K562 (cell line): ENCODE data around the gene EEPD1. TPM values are rescaled to one million over a fixed set of nuclear protein-coding genes. Genes with fewer than 3 reads are reported as not detected.

Experiments
- ATAC-seq: fragments of 200-7000 bp; cut with Tn5 transposase; 3 replicates; pipeline ENCODE4 v1.9.1; 2020; ENCODE audit warnings: moderate library complexity
- BruUV-seq: library from RNA; stranded (reverse); fragments of 400-500 nt; replicated peaks from 2 replicates; lab custom pipeline; 2021; lab: Mats Ljungman, UMichigan
- CTCF ChIA-PET: fragments of 300-600 bp; formaldehyde crosslinking; extraction: SDS; loops from one replicate; lab custom pipeline; 2021; ENCODE audit warnings: low intra/inter-chr PET ratio; lab: Yijun Ruan, JAX
- POLR2A ChIA-PET: fragments of 300-600, 350-650 bp; sonication (Branson Sonifier 250); formaldehyde crosslinking; extraction: SDS; loops from one replicate; lab custom pipeline; 2021; ENCODE audit warnings: antibody characterized with exemption, inconsistent platforms; lab: Yijun Ruan, JAX
- DNase-seq, 4 experiments: peaks; one replicate each; pipeline versions ENCODE4 v3.0.0 to v3.0.0-alpha.2; 2011 to 2018; ENCODE audit warnings: low spot score in 3 of 4, mixed read lengths in 3 of 4; ENCODE audit errors: extremely low read depth in 1 of 4
- FAIRE-seq: peaks from 2 replicates; lab custom pipeline; 2011; peaks lifted over from hg19 to GRCh38; lab: Jason Lieb, UNC
- H2AFZ ChIP-seq: 2 replicates; pipeline ENCODE4 v1.6.0; 2011; ENCODE audit warnings: low read depth, low read length, control low read depth, inconsistent platforms
- H3K27ac ChIP-seq: fragments of 200-600 bp; 3 replicates; pipeline ENCODE4 v1.8.0; 2011; ENCODE audit warnings: low read depth, mild to moderate bottlenecking, control low read depth, inconsistent platforms, low read length, moderate library complexity, mixed read lengths; ENCODE audit errors: extremely low read depth
- H3K27me3 ChIP-seq, 2 experiments: fragments of 300-600 bp in 1 of 2; 2 replicates in 1 of 2; 3 replicates in 1 of 2; pipeline versions ENCODE4 v1.6.0 to v1.8.0; 2011; ENCODE audit warnings: inconsistent platforms in 2 of 2, low read length in 2 of 2, mild to moderate bottlenecking in 1 of 2, mixed read lengths in 1 of 2, moderate library complexity in 1 of 2; ENCODE audit not compliant: control insufficient read depth in 2 of 2, insufficient read depth in 2 of 2
- H3K36me3 ChIP-seq: fragments of 300-600 bp; 3 replicates; pipeline ENCODE4 v1.8.0; 2011; ENCODE audit warnings: mild to moderate bottlenecking, low read length, inconsistent platforms; ENCODE audit not compliant: control insufficient read depth, insufficient read depth
- H3K4me1 ChIP-seq, 2 experiments: fragments of 200-600 bp in 1 of 2; replicated peaks in 1 of 2; 2 replicates in 1 of 2; 3 replicates in 1 of 2; pipeline versions ENCODE4 v1.5.1 to v1.8.0; 2011; ENCODE audit warnings: inconsistent platforms in 2 of 2, low read length in 2 of 2, mild to moderate bottlenecking in 1 of 2, mixed read lengths in 1 of 2, moderate library complexity in 1 of 2; ENCODE audit not compliant: control insufficient read depth in 2 of 2, insufficient read depth in 2 of 2
- H3K4me2 ChIP-seq: 2 replicates; pipeline ENCODE4 v1.6.1; 2011; ENCODE audit warnings: low read length, control low read depth, inconsistent platforms, mixed read lengths; ENCODE audit not compliant: insufficient read depth
- H3K4me3 ChIP-seq: fragments of 200-600 bp; sonication (generic), shearing (Covaris generic); 2 replicates; pipeline ENCODE4 v1.5.1; 2016; ENCODE audit warnings: control low read depth, inconsistent platforms
- H3K79me2 ChIP-seq: fragments of 200-600 bp; 3 replicates; pipeline ENCODE4 v1.8.0; 2011; ENCODE audit warnings: low read length, inconsistent platforms; ENCODE audit not compliant: control insufficient read depth, insufficient read depth
- H3K9ac ChIP-seq, 2 experiments: 2 replicates each; pipeline versions ENCODE4 v1.6.0 to v1.6.1; 2011; ENCODE audit warnings: low read depth in 2 of 2, low read length in 2 of 2, control low read depth in 1 of 2, inconsistent platforms in 1 of 2, mild to moderate bottlenecking in 1 of 2, mixed read lengths in 1 of 2; ENCODE audit not compliant: insufficient read depth in 1 of 2
- H3K9me1 ChIP-seq: one replicate; pipeline ENCODE4 v1.6.0; 2011; ENCODE audit warnings: inconsistent platforms, mild to moderate bottlenecking, low read length, moderate library complexity; ENCODE audit not compliant: control insufficient read depth, insufficient read depth
- H3K9me3 ChIP-seq: replicated peaks from 2 replicates; pipeline ENCODE4 v1.5.1; 2011; ENCODE audit warnings: low read depth, low read length, inconsistent platforms; ENCODE audit not compliant: control insufficient read depth, insufficient read depth
- H4K20me1 ChIP-seq: replicated peaks from 2 replicates; pipeline ENCODE4 v1.6.1; 2011; ENCODE audit warnings: low read length, inconsistent platforms, mixed read lengths; ENCODE audit not compliant: control insufficient read depth, insufficient read depth
- SMAD1 ChIP-seq: fragments of 150-350 bp; IDR thresholded peaks from 2 replicates; pipeline ENCODE4 v1.6.1; 2014; ENCODE audit warnings: low read length, low read depth; ENCODE audit not compliant: partially characterized antibody
- ZNF217 ChIP-seq: sonication (generic); formaldehyde crosslinking; IDR thresholded peaks from 2 replicates; pipeline ENCODE4 v1.8.0; 2022; ENCODE audit warnings: mild to moderate bottlenecking, missing genetic modification reagents
- ZNF551 ChIP-seq: fragments of 250-450 bp; sonication (Bioruptor Pico); IDR thresholded peaks from 2 replicates; pipeline ENCODE4 v1.5.0; 2021; ENCODE audit warnings: mild to moderate bottlenecking, moderate library complexity
- ZZZ3 ChIP-seq: fragments of 450-650 bp; IDR thresholded peaks from 2 replicates; pipeline ENCODE4 v1.6.1; 2016; ENCODE audit warnings: antibody characterized with exemption, mild to moderate bottlenecking, moderate library complexity
- WGBS: fragments of 100-300 bp; shearing (Covaris generic); methylation state at CpG from one replicate; pipeline ENCODE4 v1.1.6; 2016; ENCODE audit warnings: low coverage, mixed read lengths; ENCODE audit not compliant: insufficient coverage; ENCODE audit errors: missing lambda C conversion rate; 5-methylcytosine and 5-hydroxymethylcytosine counted together
- in situ Hi-C: fragments of 300-500 bp; cut with MboI; formaldehyde crosslinking; loops from 4 replicates; pipeline ENCODE4 v1.15.0; 2018; ENCODE audit warnings: inconsistent platforms, mixed read lengths
- intact Hi-C: fragments of 100-400 bp; cut with micrococcal nuclease; formaldehyde crosslinking; loops from 2 replicates; pipeline ENCODE4 v1.14.2; 2022
- polyA plus RNA-seq, 8 experiments: library from polyadenylated mRNA; depleted of rRNA in 4 of 8; stranded (reverse) in 5 of 8; unstranded in 3 of 8; fragments of >200 nt; fragmentation: Nextera tagmentation in 2 of 8; fragmentation: Illumina TruSeq in 1 of 8; extraction: Ambion mirVana in 2 of 8; extraction: Trizol in 1 of 8; gene quantifications; 2 replicates each; pipeline versions ENCODE4 v1.2.1 to v1.2.3, GENCODE V29; 2011 to 2014; ENCODE audit warnings: inconsistent platforms in 1 of 8, missing spikeins in 1 of 8
- total RNA-seq, 7 experiments: library from RNA; depleted of rRNA in 6 of 7; stranded (reverse); fragments of >200 nt in 6 of 7; fragmentation: Illumina TruSeq in 2 of 7; extraction: Trizol in 2 of 7; gene quantifications; 2 replicates each; pipeline versions ENCODE4 v1.2.1 to v1.2.3, GENCODE V29; 2011 to 2021; ENCODE audit warnings: low replicate concordance in 1 of 7
- TF ChIP-seq, protein P1 (sequence below), 2 experiments: fragments of 150-350 bp in 1 of 2; IDR thresholded peaks; 2 replicates each; pipeline ENCODE4 v1.6.1; 2012 to 2016; ENCODE audit warnings: low read depth in 2 of 2, low read length in 2 of 2, mild to moderate bottlenecking in 1 of 2, moderate library complexity in 1 of 2
- TF ChIP-seq, protein P2 (sequence below): sonication (generic); formaldehyde crosslinking; IDR thresholded peaks from 2 replicates; pipeline ENCODE4 v1.8.1; 2022; ENCODE audit warnings: missing genetic modification reagents

The EEPD1 gene
- total and polyA plus RNA-seq, 9 of the 15 experiments (the other 6 are each of a cell fraction or from before 2014, with no cell fraction given): 0.01 to 1.5 (median 0.74) TPM; not detected in 1

- H3K9ac ChIP-seq: no peak overlapping the region
- 4% methylated on average over 4 of the region's 4 CpGs for WGBS
- in situ Hi-C loops (no loop called here), intact Hi-C loops (no loop called here)
- POLR2A ChIA-PET: interaction anchor here (0.6 to 1.3 kb wide), 2 partner anchors 9 to 214 kb away, joined by 3 to 4 read pairs; no protein-coding TSS in a partner anchor
- no TSS peak for BruUV-seq
- H3K4me2 ChIP-seq: no peak overlapping the region
- DNase-seq: no peak
- no peaks in the 10 kb centered on the region for H3K36me3 ChIP-seq
- peaks cover 5 to 28% of the 10 kb centered on the region in 2 experiments; a peak in 4 of 5 replicates for H3K27me3 ChIP-seq
- H3K4me1 ChIP-seq: no peaks in the 10 kb centered on the region
- H4K20me1 ChIP-seq: no peaks in the 10 kb centered on the region
- no peak overlapping the region for H2AFZ ChIP-seq
- no peak for FAIRE-seq
- no peaks in the 10 kb centered on the region for H3K9me3 ChIP-seq
- no peak overlapping the region for H3K4me3 ChIP-seq
- H3K79me2 ChIP-seq: no peaks in the 10 kb centered on the region
- no peaks in the 10 kb centered on the region for H3K9me1 ChIP-seq
- H3K27ac ChIP-seq: no peak overlapping the region
- no peak for ATAC-seq
- CTCF ChIA-PET: no interaction called here
- TF ChIP-seq, protein P1, sequence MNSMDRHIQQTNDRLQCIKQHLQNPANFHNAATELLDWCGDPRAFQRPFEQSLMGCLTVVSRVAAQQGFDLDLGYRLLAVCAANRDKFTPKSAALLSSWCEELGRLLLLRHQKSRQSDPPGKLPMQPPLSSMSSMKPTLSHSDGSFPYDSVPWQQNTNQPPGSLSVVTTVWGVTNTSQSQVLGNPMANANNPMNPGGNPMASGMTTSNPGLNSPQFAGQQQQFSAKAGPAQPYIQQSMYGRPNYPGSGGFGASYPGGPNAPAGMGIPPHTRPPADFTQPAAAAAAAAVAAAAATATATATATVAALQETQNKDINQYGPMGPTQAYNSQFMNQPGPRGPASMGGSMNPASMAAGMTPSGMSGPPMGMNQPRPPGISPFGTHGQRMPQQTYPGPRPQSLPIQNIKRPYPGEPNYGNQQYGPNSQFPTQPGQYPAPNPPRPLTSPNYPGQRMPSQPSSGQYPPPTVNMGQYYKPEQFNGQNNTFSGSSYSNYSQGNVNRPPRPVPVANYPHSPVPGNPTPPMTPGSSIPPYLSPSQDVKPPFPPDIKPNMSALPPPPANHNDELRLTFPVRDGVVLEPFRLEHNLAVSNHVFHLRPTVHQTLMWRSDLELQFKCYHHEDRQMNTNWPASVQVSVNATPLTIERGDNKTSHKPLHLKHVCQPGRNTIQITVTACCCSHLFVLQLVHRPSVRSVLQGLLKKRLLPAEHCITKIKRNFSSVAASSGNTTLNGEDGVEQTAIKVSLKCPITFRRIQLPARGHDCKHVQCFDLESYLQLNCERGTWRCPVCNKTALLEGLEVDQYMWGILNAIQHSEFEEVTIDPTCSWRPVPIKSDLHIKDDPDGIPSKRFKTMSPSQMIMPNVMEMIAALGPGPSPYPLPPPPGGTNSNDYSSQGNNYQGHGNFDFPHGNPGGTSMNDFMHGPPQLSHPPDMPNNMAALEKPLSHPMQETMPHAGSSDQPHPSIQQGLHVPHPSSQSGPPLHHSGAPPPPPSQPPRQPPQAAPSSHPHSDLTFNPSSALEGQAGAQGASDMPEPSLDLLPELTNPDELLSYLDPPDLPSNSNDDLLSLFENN (IDR thresholded peaks at IDR 0.05; ENCODE audit: low read depth in 2 of 2, low read length in 2 of 2): no peak
- TF ChIP-seq ZNF217 (no peak), ZZZ3 (no peak), SMAD1 (no peak), ZNF551 (CRISPR knock-in tag) (no peak)
- TF ChIP-seq, protein P2, sequence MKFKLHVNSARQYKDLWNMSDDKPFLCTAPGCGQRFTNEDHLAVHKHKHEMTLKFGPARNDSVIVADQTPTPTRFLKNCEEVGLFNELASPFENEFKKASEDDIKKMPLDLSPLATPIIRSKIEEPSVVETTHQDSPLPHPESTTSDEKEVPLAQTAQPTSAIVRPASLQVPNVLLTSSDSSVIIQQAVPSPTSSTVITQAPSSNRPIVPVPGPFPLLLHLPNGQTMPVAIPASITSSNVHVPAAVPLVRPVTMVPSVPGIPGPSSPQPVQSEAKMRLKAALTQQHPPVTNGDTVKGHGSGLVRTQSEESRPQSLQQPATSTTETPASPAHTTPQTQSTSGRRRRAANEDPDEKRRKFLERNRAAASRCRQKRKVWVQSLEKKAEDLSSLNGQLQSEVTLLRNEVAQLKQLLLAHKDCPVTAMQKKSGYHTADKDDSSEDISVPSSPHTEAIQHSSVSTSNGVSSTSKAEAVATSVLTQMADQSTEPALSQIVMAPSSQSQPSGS (CRISPR knock-in tag): no peak
- TF ChIP-seq, all 486 proteins: peak for 0
These were observed 92.7 kb downstream of the EEPD1 start for GRCh38 chr7:36245684-36246299.
